C1 segment of cervical spinal cord (tissue), 14 donors: ENCODE results near the gene POLR3B.
"Not testable (repeated sequence)": the region's sequence is repeated elsewhere in the genome, so short reads cannot be mapped to it uniquely, and the experiment has no call there.

Experiments
- DNase-seq, 14 donors: peaks; one replicate each; lab custom pipeline; 2025; lab: John Stamatoyannopoulos, UW

Gene POLR3B

GRCh38 chr12:106357549-106358395 is at the start of gene POLR3B:
Gene POLR3B, plus strand, starts transcription at chr12:106357748. Its CDS starts 132 bp downstream, at chr12:106357880.
- DNase-seq, result peak; percentile 62 to 100 (median 98)

- no peak for DNase-seq
Measured at GRCh38 chr12:106308121-106308520, 49.4 kb upstream of the POLR3B start.

- no peak for DNase-seq
Measured at GRCh38 chr12:106308611-106309010, 48.9 kb upstream of the POLR3B start.

DNA sequence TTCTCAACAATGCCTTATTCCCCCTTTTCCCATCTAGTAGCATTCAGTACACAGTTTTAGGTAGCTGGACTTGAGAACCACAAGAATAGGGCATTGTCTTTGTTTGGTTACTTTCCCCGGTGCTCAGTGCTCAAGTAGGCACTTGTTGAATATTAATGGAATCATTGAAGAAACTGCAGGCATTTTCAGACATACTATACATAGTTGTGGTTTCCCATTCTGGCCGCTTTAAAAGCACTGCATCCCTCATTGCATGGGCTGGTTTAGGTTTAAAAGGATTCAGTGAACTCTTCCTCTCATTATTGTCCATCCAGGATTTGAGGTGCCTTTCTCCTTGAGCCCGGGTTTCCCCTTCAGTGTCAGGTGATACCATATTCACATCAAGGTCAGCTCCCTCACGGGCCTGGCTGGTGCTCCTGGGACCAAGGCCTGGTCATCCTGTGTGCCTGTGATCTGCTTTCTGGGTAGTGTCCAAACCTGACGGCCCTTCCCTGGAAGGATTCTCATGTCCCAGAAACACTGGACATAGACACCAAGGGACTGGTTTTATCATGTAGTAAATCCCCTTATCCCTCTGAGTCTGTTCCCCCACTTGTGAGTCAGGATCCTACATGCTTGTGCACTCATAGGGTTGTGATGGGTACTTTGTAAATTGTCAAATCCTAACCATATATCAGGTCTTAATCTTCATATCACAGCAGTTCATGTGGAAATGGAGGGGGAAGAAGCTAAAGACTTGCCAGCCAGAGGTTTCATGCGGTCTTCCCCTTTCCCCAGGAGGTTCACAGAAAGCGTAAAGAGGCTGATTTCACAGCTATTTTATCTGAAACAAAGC is 47.7 kb upstream of the POLR3B start:
- no peak for DNase-seq

- no peak for DNase-seq
Measured at GRCh38 chr12:106310687-106311086, 46.9 kb upstream of the POLR3B start.

- DNase-seq, result no peak
Measured at GRCh38 chr12:106311139-106311538, 46.4 kb upstream of the POLR3B start.

GRCh38 chr12:106313413-106313812 is 44.1 kb upstream of the POLR3B start:
- not testable (repeated sequence) for DNase-seq

GRCh38 chr12:106315523-106315922 is 42.0 kb upstream of the POLR3B start:
- no peak for DNase-seq

DNA sequence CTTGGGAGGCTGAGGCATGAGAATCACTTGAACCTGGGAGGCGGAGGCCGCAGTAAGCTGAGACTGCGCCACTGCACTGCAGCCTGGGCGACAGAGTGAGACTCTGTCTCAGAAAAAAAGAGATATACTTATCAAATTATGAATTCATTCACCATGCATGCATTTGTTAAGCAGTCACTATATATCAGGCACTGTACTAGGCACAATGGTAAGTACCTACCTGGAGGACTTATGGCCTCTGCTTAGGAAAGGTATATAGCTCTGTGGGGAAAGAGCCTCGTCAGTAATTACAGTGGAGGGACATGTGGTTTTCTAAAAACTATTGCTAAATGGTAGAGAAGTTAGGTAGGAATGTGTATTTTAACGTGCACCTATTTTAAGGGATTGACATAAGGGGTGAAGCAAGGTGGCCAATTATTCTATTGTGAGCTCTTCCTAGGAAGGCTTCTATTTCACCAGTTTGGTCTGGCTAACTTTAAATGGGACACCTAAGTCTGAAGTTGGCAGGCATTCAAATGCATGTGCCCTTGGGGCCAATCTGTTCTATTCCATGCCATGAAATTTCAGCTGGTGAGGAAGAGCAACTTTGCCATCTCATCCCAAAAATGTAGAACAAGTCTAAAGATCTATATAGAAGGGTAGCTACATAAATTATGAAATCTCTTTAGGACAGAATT is 40.0 kb upstream of the POLR3B start:
- no peak for DNase-seq

GRCh38 chr12:106321139-106321850 is 36.3 kb upstream of the POLR3B start:
- DNase-seq, result no peak

DNA sequence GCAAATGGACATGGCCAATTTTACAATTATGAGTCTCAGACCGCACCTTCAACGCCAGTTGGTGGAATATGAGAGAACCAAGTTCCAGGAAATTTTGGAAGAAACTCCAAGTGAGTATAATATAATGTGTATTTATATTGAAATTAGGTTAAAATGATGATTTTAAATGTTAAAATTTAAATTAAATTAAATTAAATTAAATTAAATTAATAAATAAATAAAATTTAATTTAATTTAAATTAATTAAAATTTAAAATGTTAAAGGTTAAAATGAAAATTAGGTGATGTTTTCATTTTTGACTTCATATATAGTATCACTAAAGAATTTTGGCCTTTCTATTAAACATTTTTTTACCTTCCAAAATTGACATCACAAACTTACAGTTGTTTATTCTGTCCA is 34.0 kb upstream of the POLR3B start:
- DNase-seq, result no peak

DNA sequence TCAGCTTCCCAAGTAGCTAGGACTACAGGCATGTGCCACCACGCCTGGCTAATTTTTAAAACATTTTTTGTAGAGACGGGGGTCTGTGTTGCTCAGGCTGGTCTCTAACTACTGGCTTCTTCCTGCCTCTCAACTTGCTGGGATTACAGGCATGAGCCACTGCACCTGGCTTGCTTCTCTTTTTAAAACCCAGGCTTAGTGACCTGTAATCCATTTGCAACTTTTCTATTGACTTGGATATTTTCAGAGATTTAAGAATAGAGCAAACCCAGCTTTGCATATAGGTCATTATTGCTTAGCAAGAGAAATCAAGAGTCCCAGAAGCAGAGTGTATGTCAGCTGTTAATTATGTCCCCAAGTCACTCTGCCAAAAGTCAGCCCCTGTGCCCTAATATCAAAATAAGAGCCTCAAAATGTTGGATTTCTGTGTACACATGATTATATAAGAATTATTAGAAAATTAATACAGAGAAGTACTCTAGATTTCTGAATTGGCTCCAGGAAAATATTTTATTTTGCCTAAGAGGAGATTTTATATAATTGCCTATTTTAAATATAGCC is 30.2 kb upstream of the POLR3B start:
- DNase-seq, result no peak

DNA sequence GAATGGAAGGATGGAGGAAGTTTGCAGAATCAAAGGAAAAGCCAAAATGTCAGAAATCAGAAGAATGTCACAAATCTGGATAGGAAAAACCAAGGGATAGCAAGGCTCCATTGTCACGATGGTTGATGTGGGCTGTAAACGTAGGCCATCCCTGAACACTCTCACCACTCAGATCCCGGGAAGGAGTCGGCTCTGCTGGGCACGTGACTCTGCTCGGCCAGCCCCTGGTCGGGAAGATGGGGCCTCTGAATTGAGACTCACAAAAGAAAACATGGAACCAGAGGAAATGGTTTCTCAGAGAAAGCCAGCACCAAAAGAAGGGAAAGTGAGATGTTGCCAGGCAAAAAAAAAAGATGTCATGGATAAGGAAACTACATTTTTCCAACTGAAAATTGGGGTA is 28.8 kb upstream of the POLR3B start:
- no peak for DNase-seq

DNA sequence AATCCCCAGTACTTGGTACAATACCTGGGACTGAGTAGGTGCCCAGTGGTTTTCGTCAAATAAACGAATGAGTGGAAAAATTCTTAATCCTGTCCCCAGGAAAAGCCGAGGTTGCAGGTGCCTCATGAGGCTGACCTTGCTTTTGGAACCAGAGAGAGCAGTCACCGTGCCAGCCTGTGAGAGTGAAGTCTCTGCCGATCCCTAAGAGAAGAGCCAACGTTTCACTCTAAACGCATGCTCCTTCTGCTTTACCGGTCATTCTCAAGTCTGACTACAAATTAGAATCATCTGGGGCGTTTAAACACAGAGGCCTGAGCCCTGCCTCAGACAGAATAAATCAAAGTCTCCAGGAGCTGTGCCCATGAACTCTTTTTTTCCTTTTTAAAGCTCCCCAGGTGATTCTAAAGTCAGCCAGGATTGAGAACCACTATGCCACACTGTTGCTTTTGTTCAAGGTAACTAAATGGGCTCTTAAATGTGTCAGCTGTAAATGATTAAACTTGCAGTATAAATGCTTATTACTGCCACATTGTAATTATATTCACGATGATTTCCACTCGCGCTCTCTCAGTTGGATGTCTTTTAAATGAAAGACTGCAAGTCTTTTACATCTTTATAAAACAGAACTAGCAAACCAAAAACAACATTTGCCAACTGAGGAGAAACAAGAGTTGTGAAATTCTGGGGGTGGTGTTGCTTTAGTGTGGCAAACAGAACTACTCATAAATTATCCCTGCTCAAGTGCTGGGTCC is 28.1 kb upstream of the POLR3B start:
- DNase-seq, result peak in 1 of 14 donors; percentile 13

DNA sequence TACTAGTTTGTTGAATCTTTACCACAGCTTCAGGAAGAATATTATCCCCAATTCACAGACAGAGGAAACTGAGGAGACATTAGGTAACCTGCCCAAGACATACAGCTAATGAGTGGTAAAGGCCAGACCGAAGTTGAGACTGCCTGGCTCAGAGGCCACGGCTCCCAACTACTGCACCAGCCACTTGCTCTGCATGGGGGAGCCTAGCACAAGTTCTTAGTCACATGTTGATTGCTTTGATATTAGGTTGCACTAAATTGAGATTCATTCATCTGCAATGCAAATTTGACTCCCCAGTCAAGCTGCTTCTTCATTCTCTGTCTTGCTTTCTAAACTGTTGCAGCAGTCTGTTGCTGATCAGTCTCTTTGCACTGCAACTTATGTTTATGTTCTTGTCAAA is 25.9 kb upstream of the POLR3B start:
- DNase-seq, result no peak

DNA sequence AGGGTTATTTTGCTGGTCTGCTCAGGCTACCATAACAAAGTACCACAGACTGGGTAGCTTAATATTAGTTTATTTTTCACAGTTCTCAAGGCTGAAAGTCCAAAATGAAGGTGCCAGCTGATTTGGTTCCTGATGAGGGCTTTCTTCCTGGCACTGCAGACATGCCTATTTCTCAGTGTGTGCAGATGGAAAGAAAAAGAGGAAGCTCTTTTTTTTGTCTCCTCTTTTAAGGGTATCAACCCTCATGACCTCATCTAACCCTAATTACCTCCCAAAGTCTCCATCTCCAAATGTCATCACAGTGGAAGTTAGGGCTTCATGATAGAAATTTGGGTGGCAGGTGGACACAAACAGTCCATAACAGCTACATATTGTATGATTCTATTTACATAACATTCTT is 25.0 kb upstream of the POLR3B start:
- no peak for DNase-seq

- DNase-seq, result no peak
Measured at GRCh38 chr12:106333010-106333409, 24.5 kb upstream of the POLR3B start.

- no peak for DNase-seq
Measured at GRCh38 chr12:106333756-106334155, 23.8 kb upstream of the POLR3B start.

DNA sequence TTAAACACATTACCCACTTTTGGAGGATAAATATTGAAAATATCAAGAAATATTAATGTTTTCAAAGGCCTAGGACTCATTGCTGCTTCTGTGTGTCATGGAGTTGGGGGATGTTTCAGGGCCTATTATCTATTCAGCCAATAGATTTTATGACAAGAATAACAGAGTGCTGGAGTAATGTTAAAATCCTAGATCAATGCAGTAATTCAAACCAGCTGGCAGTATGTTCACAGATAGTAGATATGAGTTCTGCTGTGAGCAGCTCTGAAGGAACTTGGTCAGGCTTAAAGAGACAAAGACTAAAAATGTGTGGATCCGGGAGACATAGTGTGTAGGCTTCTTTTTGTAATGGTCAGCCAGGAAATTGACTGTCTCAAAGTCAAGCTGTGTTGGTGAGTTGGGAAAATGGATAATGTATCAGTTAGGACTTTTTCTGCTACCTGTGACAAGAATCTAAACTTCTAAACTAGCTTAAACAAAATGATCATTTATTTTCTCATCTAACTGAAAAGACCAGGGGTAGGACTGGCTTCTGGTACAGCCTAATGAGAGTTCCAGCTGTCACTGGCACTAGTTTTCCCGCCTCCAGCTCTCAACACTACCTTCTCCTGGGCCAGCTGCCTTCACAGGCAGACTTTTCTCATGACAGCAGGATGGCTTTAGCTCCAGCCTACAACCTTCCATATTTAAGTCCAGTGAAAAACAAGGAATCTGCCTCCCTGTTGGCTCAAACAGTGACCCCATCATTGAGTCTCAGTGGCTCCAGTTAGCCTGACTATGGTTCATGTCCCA is 16.3 kb upstream of the POLR3B start:
- no peak for DNase-seq
